ENCODE measurements around the gene CDH7. TPM values are rescaled to one million over a fixed set of nuclear protein-coding genes. Genes with fewer than 3 reads are reported as not detected.

Gene CDH7
- total and polyA plus RNA-seq, 2 of the 13 experiments (the other 11 are each of a cell fraction or from before 2014, with no cell fraction given), result not detected

- H3K4me1 ChIP-seq (ENCODE audit: insufficient read depth, low read length), result no peaks in the 10 kb centered on the region
- no peak for TF ChIP-seq ZNF451 (CRISPR knock-in tag; IDR thresholded peaks at IDR 0.05)
- TF ChIP-seq RORA (CRISPR knock-in tag; IDR thresholded peaks at IDR 0.05), result no peak
- TF ChIP-seq PCBP1 (IDR thresholded peaks at IDR 0.05; ENCODE audit: borderline replicate concordance, low read depth, low read length), result no peak
- TF ChIP-seq GMEB1 (CRISPR knock-in tag; IDR thresholded peaks at IDR 0.05; ENCODE audit: borderline replicate concordance), result no peak
- TF ChIP-seq SP4 (CRISPR knock-in tag; IDR thresholded peaks at IDR 0.05), result no peak
- no peak for TF ChIP-seq POLR2AphosphoS5 (IDR thresholded peaks at IDR 0.05; ENCODE audit: low read depth, low read length)
- TF ChIP-seq ZNF460 (CRISPR knock-in tag; IDR thresholded peaks at IDR 0.05; ENCODE audit: borderline replicate concordance), result no peak
- no peak for TF ChIP-seq HOMEZ (CRISPR knock-in tag; IDR thresholded peaks at IDR 0.05; ENCODE audit: low read depth)
- TF ChIP-seq TMF1 (CRISPR knock-in tag; IDR thresholded peaks at IDR 0.05; ENCODE audit: low read depth), result no peak
- no peak overlapping the region for H3K4me2 ChIP-seq (ENCODE audit: low read depth, low read length)
- no peaks in the 10 kb centered on the region for H3K9me3 ChIP-seq (ENCODE audit: low read length)
- FAIRE-seq (no peak), DNase-seq (ENCODE audit: low spot score) (no peak), ATAC-seq (no peak)
- no peak overlapping the region for H3K27ac ChIP-seq (ENCODE audit: extremely low read length, insufficient read depth, low read length)
- H3K9ac ChIP-seq (ENCODE audit: insufficient read depth, low read depth, low read length), result no peak overlapping the region
- in situ Hi-C loops (cut with HindIII; ENCODE audit: extremely low pct_ligation_motif_present, low pct_unique_long_range_greater_than_20kb), result no loop called here
- POLR2A ChIA-PET, result no interaction called here
- no peaks in the 10 kb centered on the region for H3K79me2 ChIP-seq (ENCODE audit: insufficient read depth, low read length)
- intact Hi-C loops (cut with micrococcal nuclease; ENCODE audit: unreplicated experiment), result no loop called here
- CTCF ChIA-PET (ENCODE audit: low intra/inter-chr PET ratio, low total read pairs), result no interaction called here
- H3K4me3 ChIP-seq (replicated peaks in 1 of 3; ENCODE audit: insufficient read depth in 1 of 3, low read depth in 2 of 3, low read length in 3 of 3), result no peak overlapping the region
- 0 out of 5 replicates have a peak, but pooled peaks cover 0 to 6% of the 10 kb centered on the region in 2 experiments for H3K27me3 ChIP-seq (ENCODE audit: control insufficient read depth in 1 of 2, insufficient read depth in 2 of 2, low read length in 2 of 2)
- no TSS peak for BruUV-seq (replicated peaks)
- H3K36me3 ChIP-seq (replicated peaks in 1 of 2; ENCODE audit: control insufficient read depth in 1 of 2, insufficient read depth in 2 of 2, low read length in 2 of 2), result no peaks in the 10 kb centered on the region
- no peaks in the 10 kb centered on the region for H4K20me1 ChIP-seq (ENCODE audit: insufficient read depth, low read length)
- 31% methylated on average over 33 of the region's 42 CpGs for WGBS (ENCODE audit: low lambda C conversion rate)
- H2AFZ ChIP-seq (ENCODE audit: low read length), result no peak overlapping the region
Measured at GRCh38 chr18:65751155-65752085, 608 bp downstream of the CDH7 start.

Data from HepG2 (cell line).